Mammary epithelial cell (primary cell): Measurements from ENCODE around the gene WDR86.

Experiments
- EZH2 ChIP-seq: IDR thresholded peaks from 2 replicates; pipeline ENCODE4 v1.6.1; 2012; ENCODE audit warnings: low read length, inconsistent platforms, borderline replicate concordance
- TF ChIP-seq, protein P1 (sequence below), 2 donors: IDR thresholded peaks in 1 of 2; conservative IDR thresholded peaks in 1 of 2; 2 replicates each; pipeline ENCODE4 v1.5.1; 2011 to 2012; ENCODE audit warnings: inconsistent platforms in 2 of 2, low read length in 2 of 2, mild to moderate bottlenecking in 2 of 2, control low read depth in 1 of 2, low read depth in 1 of 2; ENCODE audit not compliant: insufficient read depth in 1 of 2; ENCODE audit errors: extremely low read depth in 1 of 2

DNA sequence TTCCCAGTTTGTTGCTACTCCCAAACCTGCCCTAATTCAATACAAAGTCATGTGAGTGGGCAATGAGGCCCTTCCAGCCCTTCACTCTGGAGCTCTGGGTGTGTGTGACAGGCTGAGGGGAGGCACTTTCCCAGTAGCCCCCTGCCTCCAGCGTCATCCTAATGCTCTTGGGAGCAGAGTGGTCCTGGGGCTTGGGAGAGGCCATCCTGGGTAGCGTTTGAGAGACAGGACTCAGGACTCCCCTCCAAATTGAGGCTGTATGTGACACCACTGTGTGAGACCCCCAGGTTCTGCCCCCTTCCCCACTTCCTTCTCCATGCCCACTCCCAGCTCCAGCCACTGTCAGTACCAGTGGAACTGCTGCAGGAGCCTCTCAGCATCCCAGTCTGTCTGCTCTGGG is 36.6 kb upstream of the WDR86 start:
- TF ChIP-seq, protein P1, sequence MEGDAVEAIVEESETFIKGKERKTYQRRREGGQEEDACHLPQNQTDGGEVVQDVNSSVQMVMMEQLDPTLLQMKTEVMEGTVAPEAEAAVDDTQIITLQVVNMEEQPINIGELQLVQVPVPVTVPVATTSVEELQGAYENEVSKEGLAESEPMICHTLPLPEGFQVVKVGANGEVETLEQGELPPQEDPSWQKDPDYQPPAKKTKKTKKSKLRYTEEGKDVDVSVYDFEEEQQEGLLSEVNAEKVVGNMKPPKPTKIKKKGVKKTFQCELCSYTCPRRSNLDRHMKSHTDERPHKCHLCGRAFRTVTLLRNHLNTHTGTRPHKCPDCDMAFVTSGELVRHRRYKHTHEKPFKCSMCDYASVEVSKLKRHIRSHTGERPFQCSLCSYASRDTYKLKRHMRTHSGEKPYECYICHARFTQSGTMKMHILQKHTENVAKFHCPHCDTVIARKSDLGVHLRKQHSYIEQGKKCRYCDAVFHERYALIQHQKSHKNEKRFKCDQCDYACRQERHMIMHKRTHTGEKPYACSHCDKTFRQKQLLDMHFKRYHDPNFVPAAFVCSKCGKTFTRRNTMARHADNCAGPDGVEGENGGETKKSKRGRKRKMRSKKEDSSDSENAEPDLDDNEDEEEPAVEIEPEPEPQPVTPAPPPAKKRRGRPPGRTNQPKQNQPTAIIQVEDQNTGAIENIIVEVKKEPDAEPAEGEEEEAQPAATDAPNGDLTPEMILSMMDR (conservative IDR thresholded peaks at IDR 0.05 in 1 of 2, IDR thresholded peaks at IDR 0.05 in 1 of 2; ENCODE audit: extremely low read depth in 1 of 2, insufficient read depth in 1 of 2, low read depth in 1 of 2, low read length in 2 of 2), result no peak
- no peak for TF ChIP-seq EZH2
